ENCODE data around the gene TRAPPC2.

The TRAPPC2 gene

DNA sequence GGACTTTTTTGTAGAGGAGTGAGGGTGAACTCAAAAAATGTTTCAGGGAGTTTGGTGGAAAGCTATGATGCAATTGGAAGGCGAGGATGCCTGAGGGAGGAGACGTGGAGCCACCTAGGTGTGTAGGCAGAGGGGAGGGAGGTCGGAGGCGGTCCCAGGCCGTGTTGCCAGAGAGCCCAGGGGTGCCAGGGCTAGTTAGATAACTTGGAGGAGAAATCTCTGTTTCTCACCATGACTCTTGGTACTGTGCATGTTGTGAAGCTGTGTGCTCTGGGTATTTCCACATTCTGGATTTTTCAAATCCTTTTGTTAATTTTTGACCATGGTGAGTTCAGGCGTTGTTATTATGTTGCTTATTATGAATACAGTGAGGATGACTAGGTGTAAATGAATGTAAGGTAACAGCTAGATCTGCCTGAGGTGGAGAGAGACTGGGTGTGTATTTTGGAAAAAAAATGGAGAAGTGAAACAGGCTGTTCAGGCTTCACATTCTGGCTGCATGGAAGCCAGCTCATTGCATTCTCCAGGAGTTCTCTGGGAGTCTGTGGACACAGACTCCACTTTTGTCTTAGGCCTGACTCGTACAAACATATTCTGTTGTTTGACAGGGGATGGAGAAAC is 41.0 kb downstream of the TRAPPC2 start:
- TF ChIP-seq, protein P1, sequence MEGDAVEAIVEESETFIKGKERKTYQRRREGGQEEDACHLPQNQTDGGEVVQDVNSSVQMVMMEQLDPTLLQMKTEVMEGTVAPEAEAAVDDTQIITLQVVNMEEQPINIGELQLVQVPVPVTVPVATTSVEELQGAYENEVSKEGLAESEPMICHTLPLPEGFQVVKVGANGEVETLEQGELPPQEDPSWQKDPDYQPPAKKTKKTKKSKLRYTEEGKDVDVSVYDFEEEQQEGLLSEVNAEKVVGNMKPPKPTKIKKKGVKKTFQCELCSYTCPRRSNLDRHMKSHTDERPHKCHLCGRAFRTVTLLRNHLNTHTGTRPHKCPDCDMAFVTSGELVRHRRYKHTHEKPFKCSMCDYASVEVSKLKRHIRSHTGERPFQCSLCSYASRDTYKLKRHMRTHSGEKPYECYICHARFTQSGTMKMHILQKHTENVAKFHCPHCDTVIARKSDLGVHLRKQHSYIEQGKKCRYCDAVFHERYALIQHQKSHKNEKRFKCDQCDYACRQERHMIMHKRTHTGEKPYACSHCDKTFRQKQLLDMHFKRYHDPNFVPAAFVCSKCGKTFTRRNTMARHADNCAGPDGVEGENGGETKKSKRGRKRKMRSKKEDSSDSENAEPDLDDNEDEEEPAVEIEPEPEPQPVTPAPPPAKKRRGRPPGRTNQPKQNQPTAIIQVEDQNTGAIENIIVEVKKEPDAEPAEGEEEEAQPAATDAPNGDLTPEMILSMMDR (conservative IDR thresholded peaks at IDR 0.05; ENCODE audit: low read length): no peak
- no peak overlapping the region for H3K4me3 ChIP-seq (ENCODE audit: low read length)
- DNase-seq (ENCODE audit: low read depth): no peak

DNA sequence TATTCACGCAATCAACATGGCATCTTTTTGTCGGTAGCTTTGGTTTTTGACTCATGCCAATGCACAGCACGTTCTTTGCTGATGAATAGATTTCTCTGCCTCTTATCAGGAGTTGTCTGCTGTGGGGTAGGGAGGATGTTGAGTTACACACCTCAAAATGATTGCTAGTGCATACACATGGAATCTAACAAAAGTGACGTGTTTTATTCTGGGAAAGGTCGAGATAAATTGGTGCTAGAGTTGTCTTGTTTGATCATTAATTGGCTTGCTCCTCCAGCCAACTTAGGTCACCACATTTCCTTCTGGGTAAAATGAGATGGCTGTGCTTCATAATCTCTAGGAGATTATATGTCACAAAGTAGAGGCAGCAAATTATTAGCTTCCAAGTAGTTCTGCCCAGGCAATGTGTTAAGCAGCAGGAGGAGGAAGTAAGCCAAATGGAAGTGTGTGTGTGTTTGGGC is 41.6 kb downstream of the TRAPPC2 start:
- TF ChIP-seq, protein P1 (conservative IDR thresholded peaks at IDR 0.05; ENCODE audit: low read length): no peak
- no peak overlapping the region for H3K4me3 ChIP-seq (ENCODE audit: low read length)
- DNase-seq (ENCODE audit: low read depth): no peak

DNA sequence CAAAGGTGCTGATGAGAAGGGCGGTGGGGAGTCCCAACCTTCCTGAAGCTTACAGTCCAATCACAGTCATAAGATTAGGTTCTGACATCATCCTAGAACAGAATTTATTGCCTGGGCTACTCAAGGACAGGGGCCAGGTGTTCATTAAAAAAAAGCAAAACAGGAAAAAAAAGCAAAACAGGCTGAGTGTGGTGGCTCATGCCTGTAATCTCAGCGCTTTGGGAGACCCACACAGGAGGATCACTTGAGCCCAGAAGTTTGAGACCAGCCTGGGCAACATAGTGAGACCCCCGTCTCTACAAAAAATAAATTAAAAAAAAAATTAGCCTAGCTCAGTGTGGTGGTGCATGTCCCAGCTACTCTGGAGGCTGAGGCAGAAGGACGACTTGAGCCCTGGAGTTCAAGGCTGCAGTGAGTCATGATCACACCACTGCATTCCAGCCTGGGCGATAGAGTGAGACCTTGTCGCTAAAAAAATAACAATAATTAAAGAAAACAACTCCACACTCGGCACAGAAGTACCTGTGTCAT is 42.5 kb downstream of the TRAPPC2 start:
- DNase-seq (ENCODE audit: low read depth): no peak
- H3K4me3 ChIP-seq (ENCODE audit: low read length): no peak overlapping the region
- TF ChIP-seq, protein P1 (conservative IDR thresholded peaks at IDR 0.05; ENCODE audit: low read length): no peak

DNA sequence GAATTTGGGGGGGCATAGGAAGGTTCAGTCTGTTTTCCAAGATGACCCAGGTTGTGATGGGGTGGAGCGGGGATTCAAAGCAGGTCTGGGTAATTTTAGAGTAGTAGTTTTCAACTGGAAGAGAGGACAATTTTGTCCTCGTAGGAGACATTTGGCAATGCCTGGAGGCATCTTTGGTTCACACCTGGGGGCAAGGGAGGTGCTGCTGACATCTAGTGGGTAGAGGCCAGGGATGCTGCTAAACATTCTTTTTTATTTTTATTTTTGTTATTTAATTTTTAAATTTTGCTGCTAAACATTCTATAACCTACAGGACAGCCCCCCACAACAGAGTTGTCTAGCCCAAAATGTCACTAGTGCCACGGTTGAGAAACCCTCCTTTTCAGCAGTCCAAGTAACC is 43.6 kb downstream of the TRAPPC2 start:
- TF ChIP-seq, protein P1 (conservative IDR thresholded peaks at IDR 0.05; ENCODE audit: low read length): peak; percentile 26
- H3K4me3 ChIP-seq (ENCODE audit: low read length): peak overlapping the region; percentile 79
- DNase-seq (ENCODE audit: low read depth): no peak

DNA sequence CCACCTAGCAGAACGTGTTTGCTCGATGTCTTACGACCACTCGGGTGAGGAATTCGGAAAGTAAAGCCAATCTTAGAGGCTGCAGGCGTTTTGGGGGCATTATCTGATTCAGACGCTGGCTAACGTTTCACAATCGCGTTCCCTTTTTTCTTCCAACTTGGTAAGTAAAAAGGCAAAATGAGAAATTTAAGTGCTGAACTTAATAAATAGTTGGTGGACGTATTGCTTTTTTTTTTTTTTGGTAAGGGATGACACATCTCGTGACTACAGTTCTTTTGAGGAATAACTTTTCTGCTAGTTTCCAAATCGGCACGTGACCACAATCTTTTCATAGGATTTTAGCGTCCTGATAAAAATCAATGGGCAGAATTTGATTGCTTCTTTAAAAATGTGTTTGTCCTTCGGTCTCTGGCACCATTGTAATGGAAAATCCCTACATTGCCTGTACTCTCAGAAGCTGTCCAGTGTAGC is 44.6 kb downstream of the TRAPPC2 start:
- TF ChIP-seq, protein P1 (conservative IDR thresholded peaks at IDR 0.05; ENCODE audit: low read length): no peak
- peak; percentile 15 for DNase-seq (ENCODE audit: low read depth)
- peak overlapping the region; percentile 79 for H3K4me3 ChIP-seq (ENCODE audit: low read length)

DNA sequence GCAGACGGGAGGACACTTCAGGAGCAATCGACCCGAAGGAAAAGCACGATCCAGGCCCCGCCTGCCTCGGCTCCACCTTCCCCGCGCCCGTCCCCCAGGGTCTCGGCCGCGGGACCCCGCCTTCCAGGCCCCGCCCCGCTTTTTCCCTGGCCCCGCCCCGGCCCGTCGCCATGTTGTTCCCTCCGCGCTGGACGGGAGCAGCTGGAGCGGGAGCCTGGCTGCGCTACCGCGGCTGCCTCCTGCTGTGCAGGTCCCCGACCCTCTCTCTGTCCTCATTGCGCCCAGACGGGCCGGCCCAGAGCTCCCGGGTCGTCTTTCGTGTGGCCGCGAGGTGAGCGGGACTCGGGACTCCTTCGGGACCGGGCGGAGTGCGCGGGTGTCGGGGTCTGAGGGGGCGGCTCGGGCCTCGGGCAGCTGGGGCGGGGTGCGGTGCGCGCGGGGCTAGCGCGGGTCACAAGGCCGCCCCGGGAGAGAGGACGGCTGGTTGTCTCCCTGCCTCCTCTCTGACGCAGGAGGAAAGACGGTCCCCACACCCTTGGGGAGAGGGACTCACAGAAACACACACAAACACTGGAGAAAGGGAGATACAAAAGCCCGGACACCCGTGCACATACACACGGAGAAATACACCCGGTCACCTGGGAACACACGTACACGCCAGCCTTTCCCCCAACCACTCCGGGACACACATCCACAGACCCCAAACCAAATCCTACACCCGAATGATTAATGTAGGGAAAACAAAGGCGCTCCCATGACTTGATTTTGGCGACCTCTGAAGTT is 45.3 kb downstream of the TRAPPC2 start, which contains the start of gene RAB9A:
RAB9A (plus strand) TSS at position 171 of the 783 bp plus-strand sequence. CDS start 19,619 bp downstream, outside the sequence.
- peak within 1 kb of the TSS; percentile 79 for H3K4me3 ChIP-seq (ENCODE audit: low read length)
- DNase-seq (ENCODE audit: low read depth): peak; percentile 62
- TF ChIP-seq, protein P1 (conservative IDR thresholded peaks at IDR 0.05; ENCODE audit: low read length): no peak

Data from AG10803 (cell line).